Glutamatergic neuron (in vitro differentiated cells): Measurements from ENCODE around the gene PCGF6. TPM values are rescaled to one million over a fixed set of nuclear protein-coding genes. Genes with fewer than 3 reads are reported as not detected.

Experiments
- DNase-seq: peaks from one replicate; pipeline ENCODE4 v3.0.0; 2022
- H3K27ac Mint-ChIP-seq: one replicate; pipeline ENCODE4 v1.8.0; 2020; ENCODE audit warnings: mild to moderate bottlenecking, mixed read lengths, inconsistent platforms; ENCODE audit not compliant: unreplicated experiment
- H3K27me3 Mint-ChIP-seq: one replicate; pipeline ENCODE4 v1.8.0; 2020; ENCODE audit warnings: mild to moderate bottlenecking, moderate library complexity, mixed read lengths, inconsistent platforms; ENCODE audit not compliant: unreplicated experiment
- H3K36me3 Mint-ChIP-seq: one replicate; pipeline ENCODE4 v1.8.0; 2020; ENCODE audit warnings: mild to moderate bottlenecking, mixed read lengths, inconsistent platforms; ENCODE audit not compliant: unreplicated experiment
- H3K4me1 Mint-ChIP-seq: one replicate; pipeline ENCODE4 v1.8.0; 2020; ENCODE audit warnings: mild to moderate bottlenecking, low read depth, mixed read lengths, inconsistent platforms; ENCODE audit not compliant: unreplicated experiment
- H3K4me3 Mint-ChIP-seq: one replicate; pipeline ENCODE4 v1.8.0; 2020; ENCODE audit warnings: mild to moderate bottlenecking, mixed read lengths, inconsistent platforms; ENCODE audit not compliant: unreplicated experiment
- H3K9me3 Mint-ChIP-seq: one replicate; pipeline ENCODE4 v1.8.0; 2020; ENCODE audit warnings: mild to moderate bottlenecking, moderate library complexity, mixed read lengths, inconsistent platforms; ENCODE audit not compliant: unreplicated experiment
- total RNA-seq: library from RNA; stranded (reverse); fragmentation: NEBNext Ultra II Directional; extraction: Animal tissue kit (Norgen Biotek cat#: 25700); gene quantifications from one replicate; pipeline ENCODE4 v1.2.1, GENCODE V29; 2021; ENCODE audit not compliant: unreplicated experiment
- TF ChIP-seq, protein P1 (sequence below): fragments of 200-600 bp; sonication (generic); IDR thresholded peaks from one replicate; pipeline ENCODE4 v1.5.0; 2021; ENCODE audit not compliant: partially characterized antibody, unreplicated experiment

The PCGF6 gene
- total RNA-seq, 1 donor from 2014 or later = 7.4 TPM

GRCh38 chr10:103327906-103328305, 23.0 kb downstream of the PCGF6 start:
- Mint-ChIP-seq H3K9me3 (peaks cover 1% of the 10 kb centered on the region), H3K27ac (no peak overlapping the region), H3K4me3 (no peak overlapping the region), H3K27me3 (no peaks in the 10 kb centered on the region), H3K4me1 (no peaks in the 10 kb centered on the region), H3K36me3 (no peaks in the 10 kb centered on the region)
- TF ChIP-seq, protein P1, sequence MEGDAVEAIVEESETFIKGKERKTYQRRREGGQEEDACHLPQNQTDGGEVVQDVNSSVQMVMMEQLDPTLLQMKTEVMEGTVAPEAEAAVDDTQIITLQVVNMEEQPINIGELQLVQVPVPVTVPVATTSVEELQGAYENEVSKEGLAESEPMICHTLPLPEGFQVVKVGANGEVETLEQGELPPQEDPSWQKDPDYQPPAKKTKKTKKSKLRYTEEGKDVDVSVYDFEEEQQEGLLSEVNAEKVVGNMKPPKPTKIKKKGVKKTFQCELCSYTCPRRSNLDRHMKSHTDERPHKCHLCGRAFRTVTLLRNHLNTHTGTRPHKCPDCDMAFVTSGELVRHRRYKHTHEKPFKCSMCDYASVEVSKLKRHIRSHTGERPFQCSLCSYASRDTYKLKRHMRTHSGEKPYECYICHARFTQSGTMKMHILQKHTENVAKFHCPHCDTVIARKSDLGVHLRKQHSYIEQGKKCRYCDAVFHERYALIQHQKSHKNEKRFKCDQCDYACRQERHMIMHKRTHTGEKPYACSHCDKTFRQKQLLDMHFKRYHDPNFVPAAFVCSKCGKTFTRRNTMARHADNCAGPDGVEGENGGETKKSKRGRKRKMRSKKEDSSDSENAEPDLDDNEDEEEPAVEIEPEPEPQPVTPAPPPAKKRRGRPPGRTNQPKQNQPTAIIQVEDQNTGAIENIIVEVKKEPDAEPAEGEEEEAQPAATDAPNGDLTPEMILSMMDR = no peak
- no peak for DNase-seq

GRCh38 chr10:103316087-103316486, 34.9 kb downstream of the PCGF6 start:
- Mint-ChIP-seq H3K27me3 (peaks cover 2% of the 10 kb centered on the region), H3K9me3 (no peaks in the 10 kb centered on the region), H3K4me3 (no peak overlapping the region), H3K4me1 (no peaks in the 10 kb centered on the region), H3K36me3 (no peaks in the 10 kb centered on the region), H3K27ac (no peak overlapping the region)
- TF ChIP-seq, protein P1 = no peak
- DNase-seq = no peak

DNA sequence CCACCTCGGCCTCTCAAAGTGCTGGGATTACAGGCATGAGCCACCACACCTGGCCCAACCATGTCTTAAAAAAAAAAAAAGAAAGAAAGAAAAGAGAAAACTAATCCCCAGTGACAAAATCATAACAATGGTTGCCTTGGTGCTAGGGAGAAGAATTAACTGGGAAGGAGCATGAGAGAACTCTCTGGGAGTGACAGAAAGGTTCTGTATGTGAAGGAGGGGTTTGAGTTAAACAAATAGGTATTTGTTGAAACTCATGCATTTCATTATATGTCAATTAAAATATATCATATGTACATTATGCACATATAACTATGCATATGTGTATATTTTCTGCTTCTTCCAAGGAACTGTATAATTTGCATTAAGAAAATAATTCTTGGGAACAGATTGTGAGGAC, 40.7 kb downstream of the PCGF6 start:
- no peaks in the 10 kb centered on the region for H3K4me1 Mint-ChIP-seq
- no peak overlapping the region for H3K27ac Mint-ChIP-seq
- H3K36me3 Mint-ChIP-seq = no peaks in the 10 kb centered on the region
- TF ChIP-seq, protein P1 = no peak
- DNase-seq = no peak
- H3K27me3 Mint-ChIP-seq = no peaks in the 10 kb centered on the region
- no peak overlapping the region for H3K4me3 Mint-ChIP-seq
- no peaks in the 10 kb centered on the region for H3K9me3 Mint-ChIP-seq

- Mint-ChIP-seq H3K4me1 (no peaks in the 10 kb centered on the region), H3K27ac (no peak overlapping the region), H3K27me3 (no peaks in the 10 kb centered on the region), H3K4me3 (no peak overlapping the region), H3K36me3 (no peaks in the 10 kb centered on the region), H3K9me3 (no peaks in the 10 kb centered on the region)
- TF ChIP-seq, protein P1 = no peak
- DNase-seq = no peak
These were observed 43.3 kb downstream of the PCGF6 start for GRCh38 chr10:103307594-103307993.

DNA sequence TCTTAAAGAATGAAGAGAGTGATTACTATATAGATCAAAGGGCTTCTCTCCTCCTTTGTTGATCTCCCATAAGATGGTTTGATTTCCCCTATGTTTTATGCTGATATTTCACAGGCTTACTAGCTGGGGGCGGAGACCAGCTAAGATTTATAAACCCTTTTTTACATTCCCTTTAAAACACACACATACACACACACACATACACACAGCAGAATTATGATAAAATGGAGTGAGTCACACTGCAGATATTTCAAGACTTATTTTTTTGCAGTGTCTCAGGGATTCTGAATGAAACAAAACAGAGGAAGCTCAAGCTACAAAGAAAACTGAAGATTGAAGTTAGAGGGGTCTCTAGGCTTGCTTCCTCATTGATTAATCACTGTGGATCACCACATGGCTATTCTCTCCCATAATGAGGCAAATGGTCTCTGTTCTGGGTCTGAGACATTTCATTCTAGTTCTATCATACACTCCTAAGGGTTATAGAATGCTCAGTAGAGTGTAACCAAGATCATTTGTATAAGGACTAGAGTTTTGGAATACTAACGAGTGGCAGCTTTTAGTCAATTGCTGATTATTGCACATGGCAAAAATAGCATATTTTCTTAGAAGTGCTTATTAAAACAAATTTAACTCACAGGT, 55.4 kb downstream of the PCGF6 start:
- Mint-ChIP-seq H3K36me3 (no peaks in the 10 kb centered on the region), H3K4me1 (no peaks in the 10 kb centered on the region)

More for the DNA sequence above, 55.4 kb downstream of the PCGF6 start:
- DNase-seq = no peak
- H3K4me3 Mint-ChIP-seq = no peak overlapping the region
- TF ChIP-seq, protein P1 = no peak
- no peak overlapping the region for H3K27ac Mint-ChIP-seq
- H3K27me3 Mint-ChIP-seq = no peaks in the 10 kb centered on the region
- H3K9me3 Mint-ChIP-seq = no peaks in the 10 kb centered on the region
